ENCODE measurements around the gene DNAH10.
"Not testable (repeated sequence)": the region's sequence is repeated elsewhere in the genome, so short reads cannot be mapped to it uniquely, and the experiment has no call there.

Gene DNAH10

GRCh38 chr12:123906711-123907420, 144.8 kb downstream of the DNAH10 start:
- no peak overlapping the region for H3K4me3 ChIP-seq (ENCODE audit: low read depth, low read length)
- ChIA-PET CTCF (interaction anchor here (0.6 to 4.4 kb wide), 5 partner anchors 8 to 861 kb away, joined by 3 to 51 read pairs (median 22); no protein-coding TSS in a partner anchor), POLR2A (no interaction called here)
- DNase-seq (ENCODE audit: low read depth, low spot score): no peak
- no peak for TF ChIP-seq CTCF (IDR thresholded peaks at IDR 0.05; ENCODE audit: insufficient read depth, low read length, missing control alignments)

DNA sequence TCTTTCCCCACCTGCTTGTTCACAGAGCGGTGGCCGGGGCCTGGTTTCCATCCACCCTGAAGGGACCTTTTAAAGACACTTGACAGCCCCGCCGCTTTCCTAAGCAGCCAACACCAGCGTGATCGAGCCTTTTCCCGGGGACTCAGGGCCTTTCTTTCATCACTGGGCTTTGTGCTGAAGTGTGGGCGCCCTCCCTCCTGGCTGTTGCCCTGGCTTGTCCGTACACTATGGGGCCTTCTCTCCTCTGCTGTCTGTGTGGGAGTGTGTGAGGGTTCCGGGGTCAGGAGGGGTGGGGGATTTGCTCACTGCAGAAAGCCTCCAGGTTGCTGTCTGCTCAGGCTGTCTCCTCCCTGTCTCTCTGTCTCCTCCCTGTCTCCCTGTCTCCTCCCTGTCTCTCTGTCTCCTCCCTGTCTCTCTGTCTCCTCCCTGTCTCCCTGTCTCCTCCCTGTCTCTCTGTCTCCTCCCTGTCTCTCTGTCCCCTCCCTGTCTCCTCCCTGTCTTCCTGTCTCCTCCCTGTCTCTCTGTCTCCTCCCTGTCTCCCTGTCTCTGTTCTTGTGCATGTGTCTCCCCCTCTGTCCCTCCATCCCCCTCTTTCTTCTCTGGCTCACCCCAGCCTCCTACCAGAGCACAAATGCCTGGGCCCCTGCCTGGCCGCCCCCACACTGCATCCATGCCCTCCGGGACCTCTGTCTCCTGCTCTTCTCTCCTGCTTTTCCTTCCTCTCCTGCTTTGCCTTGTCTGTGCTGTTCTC, 145.8 kb downstream of the DNAH10 start:
- TF ChIP-seq CTCF (IDR thresholded peaks at IDR 0.05; ENCODE audit: insufficient read depth, low read length, missing control alignments): no peak
- DNase-seq (ENCODE audit: low read depth, low spot score): no peak
- CTCF ChIA-PET: interaction anchor here (0.6 kb wide), 1 partner anchor 11 kb away, joined by 3 read pairs; no protein-coding TSS in a partner anchor
- POLR2A ChIA-PET: no interaction called here
- peak overlapping the region; percentile 42 for H3K4me3 ChIP-seq (ENCODE audit: low read depth, low read length)

- DNase-seq (ENCODE audit: low read depth, low spot score): no peak
- POLR2A ChIA-PET: no interaction called here
- no peak overlapping the region for H3K4me3 ChIP-seq (ENCODE audit: low read depth, low read length)
- no peak for TF ChIP-seq CTCF (IDR thresholded peaks at IDR 0.05; ENCODE audit: insufficient read depth, low read length, missing control alignments)
- CTCF ChIA-PET: interaction anchor here (1.4 kb wide), 1 partner anchor 11 kb away, joined by 3 read pairs; no protein-coding TSS in a partner anchor
These were observed 147.0 kb downstream of the DNAH10 start for GRCh38 chr12:123908884-123909725.

- no peak for DNase-seq (ENCODE audit: low read depth, low spot score)
- no peak overlapping the region for H3K4me3 ChIP-seq (ENCODE audit: low read depth, low read length)
- ChIA-PET CTCF (interaction anchor here (1.0 to 1.4 kb wide), 2 partner anchors 12 to 92 kb away, joined by 3 read pairs; no protein-coding TSS in a partner anchor), POLR2A (no interaction called here)
- no peak for TF ChIP-seq CTCF (IDR thresholded peaks at IDR 0.05; ENCODE audit: insufficient read depth, low read length, missing control alignments)
These were observed 148.0 kb downstream of the DNAH10 start for GRCh38 chr12:123910057-123910456.

DNA sequence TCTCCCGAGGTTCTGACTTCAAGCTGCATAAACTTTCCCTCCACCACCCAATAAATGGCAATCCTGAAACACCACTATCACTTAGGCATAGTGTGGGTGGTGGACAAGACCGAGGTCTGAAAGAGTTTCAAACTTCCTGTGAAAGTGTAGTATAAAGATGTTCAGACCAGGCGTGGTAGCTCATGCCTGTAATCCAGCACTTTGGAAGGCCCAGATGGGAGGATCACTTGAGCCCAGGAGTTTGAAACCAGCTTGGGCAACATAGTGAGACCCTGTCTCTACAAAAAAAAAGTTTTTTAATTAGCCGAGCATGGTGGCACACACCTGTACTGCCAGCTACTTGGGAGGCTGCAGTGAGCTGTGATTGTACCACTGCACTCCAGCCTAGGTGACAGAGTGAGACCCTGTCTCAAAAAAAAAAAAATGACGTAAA, 148.7 kb downstream of the DNAH10 start:
- POLR2A ChIA-PET: no interaction called here
- no peak for DNase-seq (ENCODE audit: low read depth, low spot score)
- no peak overlapping the region for H3K4me3 ChIP-seq (ENCODE audit: low read depth, low read length)
- TF ChIP-seq CTCF (IDR thresholded peaks at IDR 0.05; ENCODE audit: insufficient read depth, low read length, missing control alignments): no peak
- CTCF ChIA-PET: interaction anchor here (1.0 to 1.4 kb wide), 2 partner anchors 13 to 91 kb away, joined by 3 read pairs; no protein-coding TSS in a partner anchor

GRCh38 chr12:123911672-123912409, 149.7 kb downstream of the DNAH10 start:
- CTCF ChIA-PET; H3K4me3 ChIP-seq (ENCODE audit: low read depth, low read length); POLR2A ChIA-PET; DNase-seq (ENCODE audit: low read depth, low spot score): not testable (repeated sequence)
